ENCODE measurements around the gene CD274.

- TF ChIP-seq POLR2A (IDR thresholded peaks at IDR 0.05) (no peak), CTCF (IDR thresholded peaks at IDR 0.05) (no peak), POLR2AphosphoS5 (IDR thresholded peaks at IDR 0.05) (no peak), EP300 (IDR thresholded peaks at IDR 0.05; ENCODE audit: low read depth) (no peak)
These were observed 31.1 kb downstream of the CD274 start for GRCh38 chr9:5481322-5482040.

All from transverse colon (tissue), 4 donors.